ENCODE results near the gene HSH2D.

DNA sequence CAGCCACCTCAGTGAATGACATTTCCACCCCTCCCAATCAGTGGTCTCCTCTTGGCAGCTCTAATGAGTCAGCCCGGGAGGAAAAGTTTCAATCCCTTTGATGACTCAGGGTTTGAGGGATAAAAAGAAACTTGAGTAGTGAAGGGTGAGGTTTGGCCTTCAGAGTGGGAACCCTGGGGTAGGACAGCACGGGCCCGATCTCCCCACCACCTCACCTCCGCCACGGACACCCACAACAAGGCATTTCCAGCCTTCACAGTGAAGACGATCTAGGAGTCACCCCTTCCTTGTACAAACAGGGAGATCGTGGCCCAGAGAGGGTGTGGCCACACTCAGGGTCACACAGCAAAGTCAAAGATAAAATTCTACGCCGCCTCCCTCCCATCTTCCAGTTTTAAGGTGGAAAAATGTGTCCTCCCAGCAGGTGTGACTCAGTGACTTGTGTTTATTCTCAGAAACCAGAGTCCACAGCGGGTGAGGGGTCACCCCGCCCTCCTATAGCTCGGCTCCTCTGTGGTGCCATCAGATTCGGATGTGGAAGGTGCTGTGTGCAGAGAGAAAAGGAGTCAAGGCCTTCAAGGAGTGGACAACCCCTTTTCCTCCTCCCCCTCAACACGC, 17.6 kb downstream of the HSH2D start:
- TF ChIP-seq, protein P1, sequence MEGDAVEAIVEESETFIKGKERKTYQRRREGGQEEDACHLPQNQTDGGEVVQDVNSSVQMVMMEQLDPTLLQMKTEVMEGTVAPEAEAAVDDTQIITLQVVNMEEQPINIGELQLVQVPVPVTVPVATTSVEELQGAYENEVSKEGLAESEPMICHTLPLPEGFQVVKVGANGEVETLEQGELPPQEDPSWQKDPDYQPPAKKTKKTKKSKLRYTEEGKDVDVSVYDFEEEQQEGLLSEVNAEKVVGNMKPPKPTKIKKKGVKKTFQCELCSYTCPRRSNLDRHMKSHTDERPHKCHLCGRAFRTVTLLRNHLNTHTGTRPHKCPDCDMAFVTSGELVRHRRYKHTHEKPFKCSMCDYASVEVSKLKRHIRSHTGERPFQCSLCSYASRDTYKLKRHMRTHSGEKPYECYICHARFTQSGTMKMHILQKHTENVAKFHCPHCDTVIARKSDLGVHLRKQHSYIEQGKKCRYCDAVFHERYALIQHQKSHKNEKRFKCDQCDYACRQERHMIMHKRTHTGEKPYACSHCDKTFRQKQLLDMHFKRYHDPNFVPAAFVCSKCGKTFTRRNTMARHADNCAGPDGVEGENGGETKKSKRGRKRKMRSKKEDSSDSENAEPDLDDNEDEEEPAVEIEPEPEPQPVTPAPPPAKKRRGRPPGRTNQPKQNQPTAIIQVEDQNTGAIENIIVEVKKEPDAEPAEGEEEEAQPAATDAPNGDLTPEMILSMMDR (IDR thresholded peaks at IDR 0.05), result no peak
- no peak for TF ChIP-seq ZFX (IDR thresholded peaks at IDR 0.05; ENCODE audit: borderline replicate concordance)

Measured in 22Rv1 (cell line).